ENCODE results near the gene THRSP.

DNA sequence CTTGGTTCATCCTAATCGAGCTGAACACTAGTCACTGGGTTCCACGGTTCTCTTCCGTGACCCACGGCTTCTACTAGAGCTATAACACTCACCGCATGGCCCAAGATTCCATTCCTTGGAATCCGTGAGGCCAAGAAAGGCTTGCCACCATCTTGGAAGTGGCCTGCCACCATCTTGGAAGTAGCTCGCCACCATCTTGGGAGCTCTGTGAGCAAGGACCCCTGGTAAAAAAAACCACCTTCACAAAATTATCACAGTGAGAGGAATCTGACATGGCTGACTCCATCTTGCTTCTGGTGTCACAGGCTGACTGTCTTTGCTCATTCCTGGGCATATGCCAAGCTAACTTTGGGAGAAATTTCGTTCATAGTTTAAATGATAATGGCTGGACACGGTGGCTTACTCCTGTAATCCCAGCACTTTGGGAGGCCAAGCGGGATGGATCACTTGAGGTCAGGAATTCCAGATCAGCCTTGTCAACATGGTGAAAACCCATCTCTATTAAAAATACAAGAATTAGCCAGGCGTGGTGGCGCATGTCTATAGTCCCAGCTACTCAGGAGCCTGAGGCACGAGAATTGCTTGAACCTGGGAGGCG is 21.7 kb upstream of the THRSP start:
- TF ChIP-seq TAF1 (IDR thresholded peaks at IDR 0.05; ENCODE audit: low read depth, low read length) = no peak
- TF ChIP-seq RFX5 (IDR thresholded peaks at IDR 0.05; ENCODE audit: borderline replicate concordance, low read depth, low read length) = no peak
- no peak for TF ChIP-seq RXRA (IDR thresholded peaks at IDR 0.05; ENCODE audit: insufficient read depth, low read depth, low read length)
- TF ChIP-seq EP300 (IDR thresholded peaks at IDR 0.05; ENCODE audit: borderline replicate concordance in 1 of 2, low read depth in 2 of 2, low read length in 2 of 2) = no peak
- TF ChIP-seq TEAD4 (IDR thresholded peaks at IDR 0.05; ENCODE audit: low read depth, low read length) = no peak
- TF ChIP-seq, protein P1, sequence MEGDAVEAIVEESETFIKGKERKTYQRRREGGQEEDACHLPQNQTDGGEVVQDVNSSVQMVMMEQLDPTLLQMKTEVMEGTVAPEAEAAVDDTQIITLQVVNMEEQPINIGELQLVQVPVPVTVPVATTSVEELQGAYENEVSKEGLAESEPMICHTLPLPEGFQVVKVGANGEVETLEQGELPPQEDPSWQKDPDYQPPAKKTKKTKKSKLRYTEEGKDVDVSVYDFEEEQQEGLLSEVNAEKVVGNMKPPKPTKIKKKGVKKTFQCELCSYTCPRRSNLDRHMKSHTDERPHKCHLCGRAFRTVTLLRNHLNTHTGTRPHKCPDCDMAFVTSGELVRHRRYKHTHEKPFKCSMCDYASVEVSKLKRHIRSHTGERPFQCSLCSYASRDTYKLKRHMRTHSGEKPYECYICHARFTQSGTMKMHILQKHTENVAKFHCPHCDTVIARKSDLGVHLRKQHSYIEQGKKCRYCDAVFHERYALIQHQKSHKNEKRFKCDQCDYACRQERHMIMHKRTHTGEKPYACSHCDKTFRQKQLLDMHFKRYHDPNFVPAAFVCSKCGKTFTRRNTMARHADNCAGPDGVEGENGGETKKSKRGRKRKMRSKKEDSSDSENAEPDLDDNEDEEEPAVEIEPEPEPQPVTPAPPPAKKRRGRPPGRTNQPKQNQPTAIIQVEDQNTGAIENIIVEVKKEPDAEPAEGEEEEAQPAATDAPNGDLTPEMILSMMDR (IDR thresholded peaks at IDR 0.05; ENCODE audit: control extremely low read depth in 1 of 3, insufficient read depth in 1 of 3, low read depth in 1 of 3, low read length in 3 of 3) = no peak
- TF ChIP-seq SIRT6 (IDR thresholded peaks at IDR 0.05; ENCODE audit: low read length) = no peak
- TF ChIP-seq SIN3A (conservative IDR thresholded peaks at IDR 0.05 in 1 of 2, IDR thresholded peaks at IDR 0.05 in 1 of 2; ENCODE audit: low read depth in 1 of 2, low read length in 2 of 2) = no peak
- TF ChIP-seq MAFK (IDR thresholded peaks at IDR 0.05; ENCODE audit: low read depth, low read length) = no peak
